ENCODE results near the gene PHACTR1.

DNA sequence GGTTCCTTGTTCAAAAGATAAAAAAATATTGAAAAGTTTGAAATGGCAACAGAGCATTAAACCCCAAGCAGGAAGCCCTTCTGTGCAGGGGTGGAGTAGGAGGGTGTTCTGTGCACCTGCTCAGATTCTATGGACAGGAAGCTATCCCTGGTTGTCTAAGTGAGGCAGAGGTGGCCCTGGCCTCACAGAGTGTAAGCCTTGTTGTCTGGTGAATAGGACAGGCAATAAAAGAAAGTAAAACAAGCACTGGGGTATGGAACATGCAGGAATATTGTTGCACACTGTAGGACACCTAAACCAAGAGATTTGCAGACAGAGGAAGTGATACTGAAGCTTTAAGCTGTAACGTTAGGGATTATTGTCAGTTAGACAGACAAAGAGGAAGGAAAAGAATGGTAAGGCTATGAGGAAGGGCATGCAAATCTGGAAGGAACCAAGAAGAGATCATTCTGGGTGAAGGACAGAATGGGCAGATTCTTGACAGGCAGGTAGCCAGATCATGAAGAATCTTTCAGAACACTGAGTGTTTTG, 545.0 kb downstream of the PHACTR1 start:
- 0 out of 2 replicates have a peak, but pooled peaks have one; percentile 54 for TF ChIP-seq POLR2AphosphoS5 (IDR thresholded peaks at IDR 0.05; ENCODE audit: low read depth)
- TF ChIP-seq, protein P1, sequence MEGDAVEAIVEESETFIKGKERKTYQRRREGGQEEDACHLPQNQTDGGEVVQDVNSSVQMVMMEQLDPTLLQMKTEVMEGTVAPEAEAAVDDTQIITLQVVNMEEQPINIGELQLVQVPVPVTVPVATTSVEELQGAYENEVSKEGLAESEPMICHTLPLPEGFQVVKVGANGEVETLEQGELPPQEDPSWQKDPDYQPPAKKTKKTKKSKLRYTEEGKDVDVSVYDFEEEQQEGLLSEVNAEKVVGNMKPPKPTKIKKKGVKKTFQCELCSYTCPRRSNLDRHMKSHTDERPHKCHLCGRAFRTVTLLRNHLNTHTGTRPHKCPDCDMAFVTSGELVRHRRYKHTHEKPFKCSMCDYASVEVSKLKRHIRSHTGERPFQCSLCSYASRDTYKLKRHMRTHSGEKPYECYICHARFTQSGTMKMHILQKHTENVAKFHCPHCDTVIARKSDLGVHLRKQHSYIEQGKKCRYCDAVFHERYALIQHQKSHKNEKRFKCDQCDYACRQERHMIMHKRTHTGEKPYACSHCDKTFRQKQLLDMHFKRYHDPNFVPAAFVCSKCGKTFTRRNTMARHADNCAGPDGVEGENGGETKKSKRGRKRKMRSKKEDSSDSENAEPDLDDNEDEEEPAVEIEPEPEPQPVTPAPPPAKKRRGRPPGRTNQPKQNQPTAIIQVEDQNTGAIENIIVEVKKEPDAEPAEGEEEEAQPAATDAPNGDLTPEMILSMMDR (IDR thresholded peaks at IDR 0.05; ENCODE audit: insufficient read depth, low read length), result no peak
- TF ChIP-seq, protein P2, sequence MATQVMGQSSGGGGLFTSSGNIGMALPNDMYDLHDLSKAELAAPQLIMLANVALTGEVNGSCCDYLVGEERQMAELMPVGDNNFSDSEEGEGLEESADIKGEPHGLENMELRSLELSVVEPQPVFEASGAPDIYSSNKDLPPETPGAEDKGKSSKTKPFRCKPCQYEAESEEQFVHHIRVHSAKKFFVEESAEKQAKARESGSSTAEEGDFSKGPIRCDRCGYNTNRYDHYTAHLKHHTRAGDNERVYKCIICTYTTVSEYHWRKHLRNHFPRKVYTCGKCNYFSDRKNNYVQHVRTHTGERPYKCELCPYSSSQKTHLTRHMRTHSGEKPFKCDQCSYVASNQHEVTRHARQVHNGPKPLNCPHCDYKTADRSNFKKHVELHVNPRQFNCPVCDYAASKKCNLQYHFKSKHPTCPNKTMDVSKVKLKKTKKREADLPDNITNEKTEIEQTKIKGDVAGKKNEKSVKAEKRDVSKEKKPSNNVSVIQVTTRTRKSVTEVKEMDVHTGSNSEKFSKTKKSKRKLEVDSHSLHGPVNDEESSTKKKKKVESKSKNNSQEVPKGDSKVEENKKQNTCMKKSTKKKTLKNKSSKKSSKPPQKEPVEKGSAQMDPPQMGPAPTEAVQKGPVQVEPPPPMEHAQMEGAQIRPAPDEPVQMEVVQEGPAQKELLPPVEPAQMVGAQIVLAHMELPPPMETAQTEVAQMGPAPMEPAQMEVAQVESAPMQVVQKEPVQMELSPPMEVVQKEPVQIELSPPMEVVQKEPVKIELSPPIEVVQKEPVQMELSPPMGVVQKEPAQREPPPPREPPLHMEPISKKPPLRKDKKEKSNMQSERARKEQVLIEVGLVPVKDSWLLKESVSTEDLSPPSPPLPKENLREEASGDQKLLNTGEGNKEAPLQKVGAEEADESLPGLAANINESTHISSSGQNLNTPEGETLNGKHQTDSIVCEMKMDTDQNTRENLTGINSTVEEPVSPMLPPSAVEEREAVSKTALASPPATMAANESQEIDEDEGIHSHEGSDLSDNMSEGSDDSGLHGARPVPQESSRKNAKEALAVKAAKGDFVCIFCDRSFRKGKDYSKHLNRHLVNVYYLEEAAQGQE (IDR thresholded peaks at IDR 0.05; ENCODE audit: insufficient replicate concordance, low read depth), result no peak
- no peak; the same call in 1 of the 2 replicates for TF ChIP-seq GABPA (IDR thresholded peaks at IDR 0.05; ENCODE audit: low read depth)
